Endothelial cell of umbilical vein (primary cell): ENCODE results near the gene TMEM178B. TPM values are rescaled to one million over a fixed set of nuclear protein-coding genes. Genes with fewer than 3 reads are reported as not detected.

Experiments
- BruUV-seq: library from RNA; stranded (reverse); fragments of 400-500 nt; replicated peaks from 2 replicates; lab custom pipeline; 2021; lab: Mats Ljungman, UMichigan
- CTCF ChIA-PET: fragments of 300-600, 350-600 bp; sonication (Branson Sonifier 250); formaldehyde crosslinking; loops from one replicate; lab custom pipeline; 2021; ENCODE audit warnings: antibody characterized with exemption, inconsistent platforms; lab: Charles Lee
- POLR2A ChIA-PET: fragments of 300-600, 350-600 bp; sonication (Branson Sonifier 250); formaldehyde crosslinking; loops from one replicate; lab custom pipeline; 2021; ENCODE audit warnings: antibody characterized with exemption, inconsistent platforms; lab: Charles Lee
- DNase-seq: peaks from one replicate; pipeline ENCODE4 v3.0.0-alpha.2; 2011; ENCODE audit warnings: low read depth, low spot score
- FAIRE-seq: peaks from 2 replicates; lab custom pipeline; 2011; peaks lifted over from hg19 to GRCh38; lab: Jason Lieb, UNC
- H2AFZ ChIP-seq: 2 replicates; pipeline ENCODE4 v1.6.0; 2012; ENCODE audit warnings: low read depth, low read length, control low read depth, inconsistent platforms
- H3K27ac ChIP-seq: 2 replicates; pipeline ENCODE4 v1.5.1; 2011; ENCODE audit warnings: low read depth, mild to moderate bottlenecking, control low read depth, low read length, moderate library complexity; ENCODE audit not compliant: insufficient read depth
- H3K27me3 ChIP-seq, 2 experiments: 2 replicates each; pipeline versions ENCODE4 v1.6.0 to v1.6.1; 2011; ENCODE audit warnings: low read length in 2 of 2, mixed read lengths in 1 of 2; ENCODE audit not compliant: control insufficient read depth in 2 of 2, insufficient read depth in 2 of 2
- H3K36me3 ChIP-seq, 2 experiments: 2 replicates in 1 of 2; 3 replicates in 1 of 2; pipeline ENCODE4 v1.5.1; 2011; ENCODE audit warnings: low read length in 2 of 2, mild to moderate bottlenecking in 1 of 2, moderate library complexity in 1 of 2; ENCODE audit not compliant: control insufficient read depth in 2 of 2, insufficient read depth in 2 of 2; ENCODE audit errors: extremely low read depth in 1 of 2
- H3K4me1 ChIP-seq: 3 replicates; pipeline ENCODE4 v1.5.1; 2011; ENCODE audit warnings: mild to moderate bottlenecking, low read length; ENCODE audit not compliant: control insufficient read depth, insufficient read depth; ENCODE audit errors: extremely low read depth
- H3K4me2 ChIP-seq: 2 replicates; pipeline ENCODE4 v1.6.1; 2011; ENCODE audit warnings: low read length, control low read depth, mixed read lengths; ENCODE audit not compliant: insufficient read depth
- H3K4me3 ChIP-seq, 3 experiments: fragments of 200-600 bp in 1 of 3; sonication (generic), shearing (Covaris generic) in 1 of 3; replicated peaks in 1 of 3; 2 replicates each; pipeline ENCODE4 v1.5.1; 2011 to 2016; ENCODE audit warnings: control low read depth in 3 of 3, low read length in 3 of 3, mild to moderate bottlenecking in 2 of 3, inconsistent platforms in 1 of 3, low read depth in 1 of 3, moderate library complexity in 1 of 3; ENCODE audit not compliant: insufficient read depth in 1 of 3
- H3K79me2 ChIP-seq: 2 replicates; pipeline ENCODE4 v1.6.0; 2012; ENCODE audit warnings: low read length, inconsistent platforms; ENCODE audit not compliant: control insufficient read depth, insufficient read depth
- H3K9ac ChIP-seq: replicated peaks from 2 replicates; pipeline ENCODE3; 2011; ENCODE audit warnings: low read length, control low read depth; ENCODE audit not compliant: insufficient read depth; ENCODE audit errors: extremely low read depth
- H3K9me1 ChIP-seq: replicated peaks from 3 replicates; pipeline ENCODE4 v1.6.0; 2011; ENCODE audit warnings: mild to moderate bottlenecking, low read length; ENCODE audit not compliant: control insufficient read depth, insufficient read depth; ENCODE audit errors: extremely low read depth
- H3K9me3 ChIP-seq: replicated peaks from 2 replicates; pipeline ENCODE4 v1.5.1; 2012; ENCODE audit warnings: low read length, inconsistent platforms; ENCODE audit not compliant: control insufficient read depth, insufficient read depth
- H4K20me1 ChIP-seq: replicated peaks from 2 replicates; pipeline ENCODE3; 2011; ENCODE audit warnings: mild to moderate bottlenecking, low read length; ENCODE audit not compliant: control insufficient read depth, insufficient read depth; ENCODE audit errors: extremely low read depth
- CTCF ChIP-seq, 2 donors: IDR thresholded peaks; 1 replicate in 1 of 2; 2 replicates in 1 of 2; pipeline ENCODE4 v1.5.1; 2011; ENCODE audit warnings: low read length in 2 of 2, mild to moderate bottlenecking in 2 of 2, moderate library complexity in 2 of 2, control low read depth in 1 of 2, inconsistent platforms in 1 of 2, low read depth in 1 of 2; ENCODE audit not compliant: insufficient read depth in 1 of 2; ENCODE audit errors: extremely low read depth in 1 of 2
- EZH2 ChIP-seq: IDR thresholded peaks from 2 replicates; pipeline ENCODE4 v1.6.1; 2012; ENCODE audit warnings: borderline replicate concordance, low read depth, mild to moderate bottlenecking, moderate library complexity, low read length, inconsistent platforms; ENCODE audit not compliant: severe bottlenecking
- GATA2 ChIP-seq: IDR thresholded peaks from 2 replicates; pipeline ENCODE4 v1.7.0; 2011; ENCODE audit warnings: low read depth, mild to moderate bottlenecking, moderate library complexity, mixed read lengths, low read length; ENCODE audit not compliant: insufficient read length, insufficient read depth
- JUN ChIP-seq: IDR thresholded peaks from 2 replicates; pipeline ENCODE4 v1.6.1; 2011; ENCODE audit warnings: borderline replicate concordance, low read depth; ENCODE audit not compliant: insufficient read length, insufficient read depth
- MAX ChIP-seq: IDR thresholded peaks from 2 replicates; pipeline ENCODE4 v1.6.1; 2011; ENCODE audit not compliant: insufficient read depth, insufficient read length
- MYC ChIP-seq: IDR thresholded peaks from one replicate; pipeline ENCODE4 v1.6.1; 2011; ENCODE audit warnings: mild to moderate bottlenecking, low read depth, low read length
- POLR2A ChIP-seq: IDR thresholded peaks from 2 replicates; pipeline ENCODE4 v1.6.1; 2012; ENCODE audit warnings: low read depth, mild to moderate bottlenecking, control low read depth, low read length
- POLR2AphosphoS5 ChIP-seq: IDR thresholded peaks from 2 replicates; pipeline ENCODE4 v1.6.1; 2012; ENCODE audit warnings: low read depth, mild to moderate bottlenecking, control low read depth, low read length, moderate library complexity; ENCODE audit not compliant: insufficient read depth
- dilution Hi-C: fragments of 300-500 bp; cut with MboI; formaldehyde crosslinking; loops from one replicate; pipeline ENCODE4 v1.15.0; 2019; ENCODE audit warnings: low sequenced_read_pairs; ENCODE audit not compliant: extremely low pct_ligation_motif_present
- intact Hi-C: fragments of 100-400 bp; cut with micrococcal nuclease; formaldehyde crosslinking; loops from one replicate; pipeline ENCODE4 v1.10.0; 2022
- polyA plus RNA-seq, 4 experiments: library from polyadenylated mRNA; depleted of rRNA in 3 of 4; stranded (reverse) in 3 of 4; unstranded in 1 of 4; fragments of >200 nt; gene quantifications; 2 replicates each; pipeline versions ENCODE4 v1.2.1 to v1.2.3, GENCODE V29; 2011 to 2012; ENCODE audit warnings: missing spikeins in 1 of 4
- total RNA-seq: library from RNA; stranded (reverse); gene quantifications from 2 replicates; pipeline ENCODE4 v1.2.3, GENCODE V29; 2021

TMEM178B gene
- total and polyA plus RNA-seq, 2 donors (not counting 3 experiments of a cell fraction or from before 2014, with no cell fraction given): not detected

GRCh38 chr7:141232286-141233051 is 158.6 kb downstream of the TMEM178B start:
- intact Hi-C loops: no loop called here
- Histone ChIP-seq H4K20me1 (no peaks in the 10 kb centered on the region), H3K27me3 (no peaks in the 10 kb centered on the region), H3K36me3 (no peaks in the 10 kb centered on the region), H3K4me2 (no peak overlapping the region), H3K79me2 (no peaks in the 10 kb centered on the region), H3K9me1 (no peaks in the 10 kb centered on the region), H3K27ac (no peak overlapping the region), H3K9ac (no peak overlapping the region), H3K9me3 (no peaks in the 10 kb centered on the region), H3K4me1 (no peaks in the 10 kb centered on the region), H3K4me3 (no peak overlapping the region), H2AFZ (no peak overlapping the region)
- TF ChIP-seq MAX: no peak
- TF ChIP-seq CTCF (IDR thresholded peaks at IDR 0.05; ENCODE audit: extremely low read depth in 1 of 2, insufficient read depth in 1 of 2, low read depth in 1 of 2, low read length in 2 of 2): no peak
- TF ChIP-seq GATA2: no peak
- no peak for TF ChIP-seq MYC
- no peak for TF ChIP-seq EZH2
- TF ChIP-seq JUN: no peak
- no peak for TF ChIP-seq POLR2AphosphoS5
- no peak for TF ChIP-seq POLR2A
- no TSS peak for BruUV-seq
- dilution Hi-C loops: no loop called here
- FAIRE-seq: no peak
- ChIA-PET CTCF (no interaction called here), POLR2A (no interaction called here)
- no peak for DNase-seq
